Neural crest cell (in vitro differentiated cells): ENCODE data around the gene PDE11A. TPM values are rescaled to one million over a fixed set of nuclear protein-coding genes. Genes with fewer than 3 reads are reported as not detected.

Experiments
- DNase-seq: peaks from one replicate; pipeline ENCODE4 v3.0.0; 2021; ENCODE audit warnings: low read depth, mixed read lengths, low spot score
- H3K27ac Mint-ChIP-seq: one replicate; pipeline ENCODE4 v1.8.0; 2021; ENCODE audit warnings: mild to moderate bottlenecking, mixed read lengths; ENCODE audit not compliant: unreplicated experiment
- H3K27me3 Mint-ChIP-seq: 2 replicates; pipeline ENCODE4 v1.8.0; 2021; ENCODE audit warnings: low read depth, mild to moderate bottlenecking, mixed read lengths
- H3K36me3 Mint-ChIP-seq: 2 replicates; pipeline ENCODE4 v1.8.0; 2021; ENCODE audit warnings: low read depth, mild to moderate bottlenecking, mixed read lengths
- H3K4me1 Mint-ChIP-seq: 2 replicates; pipeline ENCODE4 v1.8.0; 2021; ENCODE audit warnings: mixed read lengths
- H3K4me3 Mint-ChIP-seq: one replicate; pipeline ENCODE4 v1.8.0; 2021; ENCODE audit warnings: mild to moderate bottlenecking, mixed read lengths
- H3K9me3 Mint-ChIP-seq: 2 replicates; pipeline ENCODE4 v1.8.0; 2021; ENCODE audit warnings: mixed read lengths
- total RNA-seq: library from RNA; stranded (reverse); gene quantifications from 2 replicates; pipeline ENCODE4 v1.2.1, GENCODE V29; 2021
- TF ChIP-seq, protein P1 (sequence below): fragments of 200-600 bp; sonication (generic); conservative IDR thresholded peaks from 2 replicates; pipeline ENCODE4 v1.5.0; 2021; ENCODE audit warnings: antibody characterized with exemption, mild to moderate bottlenecking

The PDE11A gene
- total RNA-seq, 1 donor from 2014 or later: 0.28 TPM

DNA sequence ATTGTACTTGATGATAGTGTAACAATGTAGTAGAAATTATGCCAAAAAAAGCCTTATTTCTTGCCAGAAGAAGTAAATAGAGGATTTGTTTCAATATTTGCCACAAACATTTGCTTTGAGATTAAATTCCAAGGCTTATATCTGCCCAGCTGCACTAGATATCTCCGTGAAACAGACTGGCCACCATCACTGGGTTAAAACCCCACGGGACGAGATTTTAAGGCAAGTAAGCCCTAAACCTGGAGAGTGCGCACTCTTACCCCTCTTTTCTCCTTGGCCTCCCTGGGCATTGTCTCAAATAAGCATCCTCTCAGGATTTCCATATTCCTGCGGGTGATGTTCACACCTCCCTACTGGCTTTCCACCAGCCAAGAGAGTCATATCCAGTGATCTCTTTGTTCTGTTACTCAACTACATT, 345.6 kb downstream of the PDE11A start:
- Mint-ChIP-seq H3K36me3 (no peaks in the 10 kb centered on the region), H3K4me3 (no peak overlapping the region), H3K27me3 (peaks cover 8% of the 10 kb centered on the region), H3K4me1 (peaks cover 7% of the 10 kb centered on the region), H3K27ac (no peak overlapping the region), H3K9me3 (no peaks in the 10 kb centered on the region)
- no peak for DNase-seq
- TF ChIP-seq, protein P1, sequence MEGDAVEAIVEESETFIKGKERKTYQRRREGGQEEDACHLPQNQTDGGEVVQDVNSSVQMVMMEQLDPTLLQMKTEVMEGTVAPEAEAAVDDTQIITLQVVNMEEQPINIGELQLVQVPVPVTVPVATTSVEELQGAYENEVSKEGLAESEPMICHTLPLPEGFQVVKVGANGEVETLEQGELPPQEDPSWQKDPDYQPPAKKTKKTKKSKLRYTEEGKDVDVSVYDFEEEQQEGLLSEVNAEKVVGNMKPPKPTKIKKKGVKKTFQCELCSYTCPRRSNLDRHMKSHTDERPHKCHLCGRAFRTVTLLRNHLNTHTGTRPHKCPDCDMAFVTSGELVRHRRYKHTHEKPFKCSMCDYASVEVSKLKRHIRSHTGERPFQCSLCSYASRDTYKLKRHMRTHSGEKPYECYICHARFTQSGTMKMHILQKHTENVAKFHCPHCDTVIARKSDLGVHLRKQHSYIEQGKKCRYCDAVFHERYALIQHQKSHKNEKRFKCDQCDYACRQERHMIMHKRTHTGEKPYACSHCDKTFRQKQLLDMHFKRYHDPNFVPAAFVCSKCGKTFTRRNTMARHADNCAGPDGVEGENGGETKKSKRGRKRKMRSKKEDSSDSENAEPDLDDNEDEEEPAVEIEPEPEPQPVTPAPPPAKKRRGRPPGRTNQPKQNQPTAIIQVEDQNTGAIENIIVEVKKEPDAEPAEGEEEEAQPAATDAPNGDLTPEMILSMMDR: no peak

DNA sequence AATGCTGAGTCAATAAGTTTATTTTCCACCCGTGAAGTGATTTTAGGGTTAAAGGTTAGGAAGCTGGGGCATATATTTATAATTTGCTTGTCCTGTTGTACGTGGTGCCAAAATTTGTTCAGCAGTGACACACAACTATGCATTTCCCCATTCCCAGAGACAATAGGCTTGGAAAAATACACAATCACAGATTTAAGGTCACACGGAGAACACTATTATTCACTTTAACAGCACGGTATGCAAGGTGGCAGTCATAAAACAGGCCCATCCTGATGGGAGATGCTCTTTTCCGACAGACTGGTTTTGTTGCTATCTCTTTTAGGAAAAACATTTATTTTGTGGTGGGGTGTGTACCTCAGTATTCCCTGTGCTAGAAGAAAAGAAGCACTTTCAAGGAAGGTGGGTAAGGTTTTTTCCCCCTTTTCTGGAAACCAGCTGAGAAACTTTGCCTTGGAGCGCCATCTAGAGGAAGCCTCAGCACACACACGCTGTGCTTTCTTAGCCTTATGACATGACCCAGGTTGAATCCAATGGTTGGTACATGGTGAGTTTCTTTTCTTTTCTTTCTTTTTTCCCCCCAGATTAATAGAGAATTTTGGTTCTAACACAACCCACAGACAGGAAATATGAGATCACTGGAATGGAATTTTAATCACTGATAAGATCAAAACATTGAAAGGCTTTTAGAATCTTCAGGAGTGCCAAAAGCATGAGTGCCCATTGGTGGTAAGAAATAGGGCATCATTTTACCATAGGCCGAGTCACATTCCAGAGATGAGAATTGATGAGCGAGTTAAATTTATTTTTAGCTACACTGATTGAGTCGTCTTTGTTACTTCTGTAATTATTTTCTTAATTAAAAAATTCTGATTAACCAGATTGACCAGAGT, 347.9 kb downstream of the PDE11A start:
- Mint-ChIP-seq H3K4me3 (no peak overlapping the region), H3K27ac (no peak overlapping the region), H3K27me3 (peaks cover 6% of the 10 kb centered on the region), H3K9me3 (no peaks in the 10 kb centered on the region), H3K4me1 (peaks cover 7% of the 10 kb centered on the region), H3K36me3 (no peaks in the 10 kb centered on the region)
- TF ChIP-seq, protein P1: peak; percentile 97
- peak; percentile 77 for DNase-seq

DNA sequence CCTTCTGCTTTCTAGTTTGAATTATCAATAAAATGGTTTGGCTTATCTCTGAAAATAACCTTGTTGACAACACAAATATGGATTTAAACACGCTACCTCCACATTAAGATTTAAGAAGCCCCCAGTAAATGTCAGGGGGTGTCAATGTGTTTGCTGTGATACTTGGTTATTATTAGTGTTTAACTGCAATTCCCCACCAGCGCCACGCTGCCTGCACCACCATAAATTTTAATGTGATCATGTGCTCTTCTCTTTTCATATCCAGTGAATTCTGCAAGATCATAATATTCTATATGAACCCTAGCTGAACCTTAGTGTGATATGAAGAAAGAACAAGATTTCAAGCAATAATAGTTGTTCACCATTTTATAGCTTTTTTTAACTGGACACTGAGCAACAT, 349.3 kb downstream of the PDE11A start:
- Mint-ChIP-seq H3K9me3 (no peaks in the 10 kb centered on the region), H3K4me3 (no peak overlapping the region), H3K36me3 (no peaks in the 10 kb centered on the region), H3K27ac (no peak overlapping the region), H3K27me3 (peaks cover 2% of the 10 kb centered on the region), H3K4me1 (peaks cover 7% of the 10 kb centered on the region)
- DNase-seq: no peak
- TF ChIP-seq, protein P1: no peak

DNA sequence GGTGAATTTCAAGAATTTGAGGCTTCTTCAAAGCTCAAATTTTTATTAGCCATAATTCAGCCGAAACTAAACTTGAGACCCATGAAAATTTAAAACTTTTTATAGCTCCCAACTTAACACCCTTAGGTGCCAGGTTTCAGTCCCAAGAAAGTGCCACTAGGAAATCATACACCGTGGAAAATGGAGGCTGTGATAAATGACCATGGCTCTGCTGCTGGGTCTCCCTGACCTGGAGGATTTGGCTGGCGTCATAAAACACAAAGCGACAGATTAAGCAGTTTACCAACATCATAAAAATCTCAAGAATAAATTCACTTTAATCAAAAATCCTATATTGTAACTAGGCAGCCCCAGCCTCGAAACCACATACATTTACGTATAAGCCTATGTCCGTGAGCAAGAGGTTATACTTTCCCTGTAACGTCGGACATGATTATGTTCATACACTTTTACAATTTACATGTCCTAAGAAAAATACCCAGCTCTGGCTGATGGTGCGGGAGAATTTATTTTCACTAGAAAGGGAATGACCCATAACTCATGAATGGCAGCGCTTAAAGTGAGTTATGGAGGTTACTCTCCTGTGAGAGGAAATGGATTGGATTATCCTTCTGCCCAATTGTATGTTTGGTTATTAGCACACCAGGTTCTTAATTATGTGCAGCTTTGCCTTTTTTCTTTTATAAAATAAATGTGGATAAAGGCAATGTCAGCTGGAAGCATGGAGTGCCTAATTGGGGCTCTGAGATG, 350.6 kb downstream of the PDE11A start:
- H3K9me3 Mint-ChIP-seq: no peaks in the 10 kb centered on the region
- no peaks in the 10 kb centered on the region for H3K36me3 Mint-ChIP-seq
- no peak overlapping the region for H3K4me3 Mint-ChIP-seq
- TF ChIP-seq, protein P1: no peak
- peaks cover 2% of the 10 kb centered on the region for H3K27me3 Mint-ChIP-seq
- H3K27ac Mint-ChIP-seq: no peak overlapping the region
- H3K4me1 Mint-ChIP-seq: peaks cover 7% of the 10 kb centered on the region
- no peak for DNase-seq

DNA sequence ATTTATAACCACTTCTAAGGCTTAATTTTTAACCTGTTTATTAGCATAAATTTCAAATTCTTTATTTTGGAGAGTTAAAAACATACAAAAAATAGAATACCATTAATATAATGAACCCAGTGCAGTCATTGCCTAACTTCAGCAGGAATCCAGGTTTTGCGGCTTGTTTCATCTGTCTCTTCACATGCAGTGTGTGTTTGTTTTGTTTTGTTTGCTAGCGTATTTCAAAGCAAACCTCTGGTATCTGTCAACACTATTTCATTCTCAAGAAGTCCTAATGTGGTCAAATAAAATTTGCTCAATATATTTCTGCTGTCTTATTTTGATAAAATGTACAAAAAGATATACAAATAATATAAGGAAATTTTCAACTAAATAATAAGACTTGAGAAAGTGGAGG, 351.5 kb downstream of the PDE11A start:
- H3K36me3 Mint-ChIP-seq: no peaks in the 10 kb centered on the region
- H3K27ac Mint-ChIP-seq: no peak overlapping the region

More for the DNA sequence above, 351.5 kb downstream of the PDE11A start:
- peaks cover 7% of the 10 kb centered on the region for H3K4me1 Mint-ChIP-seq
- H3K27me3 Mint-ChIP-seq: peaks cover 2% of the 10 kb centered on the region
- TF ChIP-seq, protein P1: no peak
- H3K9me3 Mint-ChIP-seq: no peaks in the 10 kb centered on the region
- H3K4me3 Mint-ChIP-seq: no peak overlapping the region
- no peak for DNase-seq
